Colonic mucosa (tissue), 4 donors: ENCODE results near the gene XDH. TPM values are rescaled to one million over a fixed set of nuclear protein-coding genes. Genes with fewer than 3 reads are reported as not detected.

ENCODE experiments used
- DNase-seq: peaks from one replicate; pipeline ENCODE4 v3.0.0-alpha.2; 2020
- H3K27ac ChIP-seq: fragments of 200-600 bp; one replicate; pipeline ENCODE4 v1.8.0; 2021
- H3K27me3 ChIP-seq: fragments of 200-600 bp; one replicate; pipeline ENCODE4 v1.8.0; 2021
- H3K36me3 ChIP-seq: fragments of 200-600 bp; one replicate; pipeline ENCODE4 v1.8.0; 2021
- H3K4me1 ChIP-seq: fragments of 200-600 bp; one replicate; pipeline ENCODE4 v1.8.0; 2021; ENCODE audit warnings: mild to moderate bottlenecking
- H3K4me3 ChIP-seq: fragments of 200-600 bp; one replicate; pipeline ENCODE4 v1.8.0; 2021
- H3K9ac ChIP-seq, 2 donors: one replicate each; pipeline ENCODE4 v1.7.0; 2013; ENCODE audit warnings: control low read depth in 2 of 2, low read depth in 2 of 2, low read length in 2 of 2
- H3K9me3 ChIP-seq: fragments of 200-600 bp; one replicate; pipeline ENCODE4 v1.8.0; 2021
- intact Hi-C: fragments of 100-400 bp; cut with DNase I; formaldehyde crosslinking; loops from one replicate; pipeline ENCODE4 v1.14.1; 2022
- total RNA-seq, 2 donors: library from RNA; stranded (reverse); fragmentation: NEBNext Ultra II Directional in 1 of 2; extraction: Animal tissue kit (Norgen Biotek cat#: 25700) in 1 of 2; gene quantifications; one replicate each; pipeline ENCODE4 v1.2.1, GENCODE V29; 2021
- TF ChIP-seq, protein P1 (sequence below): fragments of 200-600 bp; IDR thresholded peaks from one replicate; pipeline ENCODE4 v1.8.0; 2022; ENCODE audit warnings: antibody characterized with exemption, mild to moderate bottlenecking
- donor health status: healthy.
- donor health status: DM: no; HTN: no; CAD: no.
- donor health status: DM: no; HTN: no; CAD: no.

XDH gene
- total RNA-seq, 2 donors from 2014 or later: 18.4 to 44.4 TPM

GRCh38 chr2:31299547-31299946 is 115.0 kb downstream of the XDH start:
- no peaks in the 10 kb centered on the region for H3K27me3 ChIP-seq
- H3K4me3 ChIP-seq: no peak overlapping the region
- no peaks in the 10 kb centered on the region for H3K4me1 ChIP-seq
- intact Hi-C loops: no loop called here
- no peak overlapping the region for H3K27ac ChIP-seq
- no peak overlapping the region for H3K9ac ChIP-seq
- H3K36me3 ChIP-seq: no peaks in the 10 kb centered on the region
- TF ChIP-seq, protein P1, sequence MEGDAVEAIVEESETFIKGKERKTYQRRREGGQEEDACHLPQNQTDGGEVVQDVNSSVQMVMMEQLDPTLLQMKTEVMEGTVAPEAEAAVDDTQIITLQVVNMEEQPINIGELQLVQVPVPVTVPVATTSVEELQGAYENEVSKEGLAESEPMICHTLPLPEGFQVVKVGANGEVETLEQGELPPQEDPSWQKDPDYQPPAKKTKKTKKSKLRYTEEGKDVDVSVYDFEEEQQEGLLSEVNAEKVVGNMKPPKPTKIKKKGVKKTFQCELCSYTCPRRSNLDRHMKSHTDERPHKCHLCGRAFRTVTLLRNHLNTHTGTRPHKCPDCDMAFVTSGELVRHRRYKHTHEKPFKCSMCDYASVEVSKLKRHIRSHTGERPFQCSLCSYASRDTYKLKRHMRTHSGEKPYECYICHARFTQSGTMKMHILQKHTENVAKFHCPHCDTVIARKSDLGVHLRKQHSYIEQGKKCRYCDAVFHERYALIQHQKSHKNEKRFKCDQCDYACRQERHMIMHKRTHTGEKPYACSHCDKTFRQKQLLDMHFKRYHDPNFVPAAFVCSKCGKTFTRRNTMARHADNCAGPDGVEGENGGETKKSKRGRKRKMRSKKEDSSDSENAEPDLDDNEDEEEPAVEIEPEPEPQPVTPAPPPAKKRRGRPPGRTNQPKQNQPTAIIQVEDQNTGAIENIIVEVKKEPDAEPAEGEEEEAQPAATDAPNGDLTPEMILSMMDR: no peak
- no peak for DNase-seq
- no peaks in the 10 kb centered on the region for H3K9me3 ChIP-seq

DNA sequence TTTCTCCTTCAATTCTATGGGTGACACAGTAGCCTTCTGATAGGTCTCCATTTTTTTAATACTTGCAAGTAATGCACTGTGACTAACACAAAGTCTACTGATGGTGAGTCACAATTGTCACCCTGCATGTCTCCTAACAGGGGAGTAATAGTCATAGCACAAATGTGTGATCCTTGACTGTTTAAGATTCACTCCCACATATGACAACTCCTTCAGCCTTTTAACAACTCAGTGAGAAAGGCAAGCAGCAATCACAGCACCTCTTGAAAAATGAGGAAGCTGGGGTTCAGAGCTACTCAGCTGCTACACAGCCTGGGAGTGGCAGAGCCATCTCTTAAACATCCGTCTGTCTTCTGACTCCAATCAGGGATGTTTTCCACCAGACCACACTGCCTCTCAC is 116.8 kb downstream of the XDH start:
- TF ChIP-seq, protein P1: no peak
- Histone ChIP-seq H3K27me3 (no peaks in the 10 kb centered on the region), H3K9ac (no peak overlapping the region), H3K4me3 (no peak overlapping the region), H3K27ac (no peak overlapping the region), H3K36me3 (no peaks in the 10 kb centered on the region), H3K4me1 (no peaks in the 10 kb centered on the region), H3K9me3 (no peaks in the 10 kb centered on the region)
- intact Hi-C loops: no loop called here
- no peak for DNase-seq

DNA sequence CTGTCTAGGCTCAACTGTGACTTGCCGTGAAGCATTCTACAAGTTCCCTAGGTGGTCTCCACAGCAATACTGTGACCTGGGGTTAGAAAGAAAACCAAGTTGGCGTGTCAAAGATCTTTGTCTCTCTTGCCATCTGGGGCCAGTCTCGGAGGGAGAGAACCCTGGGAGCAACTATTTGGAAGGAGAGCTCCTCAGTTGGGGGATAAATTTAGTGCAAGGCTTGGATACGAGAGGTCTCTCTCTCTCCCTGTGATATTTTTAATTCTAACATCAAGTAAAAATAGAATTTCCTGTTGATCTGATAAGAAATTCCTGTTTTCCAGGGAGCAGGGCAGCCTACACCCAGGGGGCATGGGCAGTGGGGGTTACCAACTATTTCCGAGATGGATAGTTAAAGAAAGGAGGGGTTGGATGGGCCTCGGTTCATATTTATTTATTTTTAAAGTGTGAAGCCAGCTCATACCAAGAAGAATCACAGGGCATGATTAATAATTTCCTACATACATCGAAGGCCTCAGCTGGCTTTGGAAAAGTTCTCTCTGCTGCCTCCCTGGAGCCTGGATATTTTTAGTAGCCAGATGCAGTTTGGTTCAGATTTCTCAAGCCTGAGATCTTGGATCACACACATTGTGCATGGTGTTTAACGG is 117.8 kb downstream of the XDH start:
- H3K27ac ChIP-seq: no peak overlapping the region
- no peak for DNase-seq
- TF ChIP-seq, protein P1: no peak
- H3K9me3 ChIP-seq: no peaks in the 10 kb centered on the region
- H3K4me3 ChIP-seq: no peak overlapping the region
- no peaks in the 10 kb centered on the region for H3K4me1 ChIP-seq
- H3K36me3 ChIP-seq: no peaks in the 10 kb centered on the region
- intact Hi-C loops: no loop called here
- H3K9ac ChIP-seq: no peak overlapping the region
- H3K27me3 ChIP-seq: no peaks in the 10 kb centered on the region

- H3K9me3 ChIP-seq: no peaks in the 10 kb centered on the region
- H3K27me3 ChIP-seq: no peaks in the 10 kb centered on the region
- H3K4me3 ChIP-seq: no peak overlapping the region
- no peak overlapping the region for H3K9ac ChIP-seq
- intact Hi-C loops: no loop called here
- H3K27ac ChIP-seq: no peak overlapping the region
- H3K4me1 ChIP-seq: no peaks in the 10 kb centered on the region
- TF ChIP-seq, protein P1: no peak
- no peaks in the 10 kb centered on the region for H3K36me3 ChIP-seq
- DNase-seq: no peak
Measured at GRCh38 chr2:31294196-31294595, 120.3 kb downstream of the XDH start.

GRCh38 chr2:31287654-31288053 is 126.9 kb downstream of the XDH start:
- Histone ChIP-seq H3K27ac (no peak overlapping the region), H3K27me3 (no peaks in the 10 kb centered on the region), H3K9me3 (no peaks in the 10 kb centered on the region), H3K4me1 (no peaks in the 10 kb centered on the region), H3K4me3 (no peak overlapping the region), H3K36me3 (no peaks in the 10 kb centered on the region), H3K9ac (no peak overlapping the region)
- intact Hi-C loops: no loop called here
- TF ChIP-seq, protein P1: no peak
- DNase-seq: no peak
